HG02763 (cell line): Measurements from ENCODE around the gene TWIST1.

Experiments used
- ATAC-seq: cut with Tn5 transposase; IDR thresholded peaks from one replicate; pipeline ENCODE4 v1.9.1; 2021; ENCODE audit warnings: mild to moderate bottlenecking, moderate library complexity; ENCODE audit not compliant: unreplicated experiment

TWIST1 gene

GRCh38 chr7:19097165-19098055 lies 20.0 kb downstream of the TWIST1 start:
- ATAC-seq, result no peak

GRCh38 chr7:19095353-19095860 lies 22.0 kb downstream of the TWIST1 start:
- no peak for ATAC-seq

- no peak for ATAC-seq
These were observed 22.7 kb downstream of the TWIST1 start for GRCh38 chr7:19094598-19095352.

- ATAC-seq, result no peak
These were observed 23.3 kb downstream of the TWIST1 start for GRCh38 chr7:19094138-19094537.

- no peak for ATAC-seq
These were observed 25.8 kb downstream of the TWIST1 start for GRCh38 chr7:19091550-19092200.

GRCh38 chr7:19090526-19090925 lies 26.9 kb downstream of the TWIST1 start:
- no peak for ATAC-seq

GRCh38 chr7:19089797-19090196 lies 27.6 kb downstream of the TWIST1 start:
- ATAC-seq, result no peak

- no peak for ATAC-seq
These were observed 28.1 kb downstream of the TWIST1 start for GRCh38 chr7:19089378-19089777.

GRCh38 chr7:19080093-19080492 lies 37.3 kb downstream of the TWIST1 start:
- ATAC-seq, result no peak

- no peak for ATAC-seq
These were observed 38.4 kb downstream of the TWIST1 start for GRCh38 chr7:19079066-19079465.

- ATAC-seq, result no peak
These were observed 47.6 kb downstream of the TWIST1 start for GRCh38 chr7:19069842-19070241.

GRCh38 chr7:19066170-19066569 lies 51.3 kb downstream of the TWIST1 start:
- no peak for ATAC-seq
